Trophoblast cell (in vitro differentiated cells and primary cell): ENCODE data around the gene ZNF592.
A peak's percentile ranks its signal among the peaks of the same experiment; 100 is the strongest.

Experiments used
- DNase-seq, 2 donors: peaks; one replicate each; pipeline ENCODE4 v3.0.0-alpha.2; 2016
- H2AFZ ChIP-seq: 2 replicates; pipeline ENCODE4 v1.6.1; 2013; ENCODE audit warnings: low read length, moderate library complexity, mild to moderate bottlenecking; ENCODE audit not compliant: insufficient read depth, poor library complexity
- H2AK5ac ChIP-seq: 2 replicates; pipeline ENCODE4 v1.6.1; 2013; ENCODE audit warnings: mild to moderate bottlenecking, low read length
- H2BK120ac ChIP-seq: 2 replicates; pipeline ENCODE4 v1.6.1; 2013; ENCODE audit warnings: low read length, mild to moderate bottlenecking, moderate library complexity; ENCODE audit not compliant: insufficient read depth, poor library complexity
- H2BK12ac ChIP-seq: 2 replicates; pipeline ENCODE4 v1.6.1; 2013; ENCODE audit warnings: mild to moderate bottlenecking, low read length, moderate library complexity
- H2BK5ac ChIP-seq: 2 replicates; pipeline ENCODE4 v1.6.1; 2013; ENCODE audit warnings: low read length, low read depth, moderate library complexity, mild to moderate bottlenecking; ENCODE audit not compliant: poor library complexity
- H3K14ac ChIP-seq: 2 replicates; pipeline ENCODE4 v1.6.1; 2013; ENCODE audit warnings: mild to moderate bottlenecking, low read length
- H3K18ac ChIP-seq: 2 replicates; pipeline ENCODE4 v1.6.1; 2013; ENCODE audit warnings: mild to moderate bottlenecking, low read length
- H3K23ac ChIP-seq: 2 replicates; pipeline ENCODE4 v1.6.1; 2013; ENCODE audit warnings: low read length
- H3K27ac ChIP-seq: 2 replicates; pipeline ENCODE4 v1.5.1; 2013; ENCODE audit warnings: low read depth, mild to moderate bottlenecking, inconsistent platforms, low read length, moderate library complexity
- H3K27me3 ChIP-seq: 2 replicates; pipeline ENCODE4 v1.6.1; 2013; ENCODE audit warnings: inconsistent platforms, mild to moderate bottlenecking, low read length, moderate library complexity; ENCODE audit not compliant: insufficient read depth
- H3K36me3 ChIP-seq, 2 experiments: 1 replicate in 1 of 2; 2 replicates in 1 of 2; pipeline ENCODE4 v1.6.1; 2013; ENCODE audit warnings: low read length in 2 of 2, mild to moderate bottlenecking in 2 of 2, moderate library complexity in 1 of 2; ENCODE audit not compliant: insufficient read depth in 2 of 2, control insufficient read depth in 1 of 2
- H3K4ac ChIP-seq: 2 replicates; pipeline ENCODE4 v1.6.1; 2013; ENCODE audit warnings: low read depth, mild to moderate bottlenecking, low read length, moderate library complexity
- H3K4me1 ChIP-seq, 2 experiments: 1 replicate in 1 of 2; 2 replicates in 1 of 2; pipeline ENCODE4 v1.6.1; 2013; ENCODE audit warnings: low read length in 2 of 2, mild to moderate bottlenecking in 2 of 2, moderate library complexity in 1 of 2; ENCODE audit not compliant: insufficient read depth in 2 of 2, control insufficient read depth in 1 of 2
- H3K4me2 ChIP-seq: 2 replicates; pipeline ENCODE4 v1.6.1; 2013; ENCODE audit warnings: inconsistent platforms, mild to moderate bottlenecking, low read length, moderate library complexity
- H3K4me3 ChIP-seq: 2 replicates; pipeline ENCODE4 v1.5.1; 2013; ENCODE audit warnings: mild to moderate bottlenecking, low read depth, low read length, inconsistent platforms
- H3K79me1 ChIP-seq: one replicate; pipeline ENCODE4 v1.6.1; 2013; ENCODE audit warnings: low read length
- H3K79me2 ChIP-seq: 2 replicates; pipeline ENCODE4 v1.6.1; 2013; ENCODE audit warnings: low read length, mild to moderate bottlenecking; ENCODE audit not compliant: control insufficient read depth, insufficient read depth, poor library complexity
- H3K9ac ChIP-seq: 2 replicates; pipeline ENCODE4 v1.6.1; 2013; ENCODE audit warnings: mild to moderate bottlenecking, low read length
- H3K9me3 ChIP-seq: 2 replicates; pipeline ENCODE4 v1.6.1; 2013; ENCODE audit warnings: low read depth, mild to moderate bottlenecking, control low read depth, inconsistent platforms, low read length; ENCODE audit not compliant: insufficient read depth
- H4K12ac ChIP-seq: 2 replicates; pipeline ENCODE4 v1.6.1; 2013; ENCODE audit warnings: low read depth, mild to moderate bottlenecking, low read length, moderate library complexity
- H4K8ac ChIP-seq: 2 replicates; pipeline ENCODE4 v1.6.1; 2013; ENCODE audit warnings: low read depth, mild to moderate bottlenecking, low read length, moderate library complexity
- H4K91ac ChIP-seq: one replicate; pipeline ENCODE4 v1.6.1; 2013; ENCODE audit warnings: low read depth, mild to moderate bottlenecking, low read length, moderate library complexity
- WGBS: extraction: QIAGEN DNeasy Blood & Tissue Kit; methylation state at CpG from one replicate; pipeline ENCODE4 v1.1.7; 2013; ENCODE audit warnings: missing lambda C conversion rate; ENCODE audit not compliant: insufficient read length, insufficient coverage; ENCODE audit errors: extremely low coverage; 5-methylcytosine and 5-hydroxymethylcytosine counted together

The ZNF592 gene

DNA sequence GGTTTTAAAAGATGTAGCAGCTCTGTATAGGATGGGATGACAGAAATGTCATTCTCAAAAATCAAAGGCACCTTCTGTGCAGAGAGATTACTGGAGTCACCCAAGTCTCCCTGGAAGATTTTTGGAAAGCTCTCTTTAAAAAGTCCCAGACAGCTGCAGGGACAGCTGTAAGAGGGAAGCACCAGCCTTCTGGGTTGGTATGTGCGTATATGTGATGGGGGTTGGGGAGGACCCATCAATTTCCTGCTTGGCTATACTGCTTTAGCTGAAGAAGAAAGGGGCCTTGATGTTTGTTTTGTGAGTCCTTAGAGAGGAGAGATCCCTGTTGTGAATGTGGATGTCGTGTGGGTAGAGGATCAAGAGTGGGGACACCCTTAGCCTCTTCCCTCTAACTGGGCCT, 27.0 kb upstream of the ZNF592 start:
- no peak overlapping the region for H3K4me3 ChIP-seq
- DNase-seq = no peak
- H2BK120ac ChIP-seq = no peak overlapping the region
- H2AK5ac ChIP-seq = no peak overlapping the region
- H3K36me3 ChIP-seq = no peaks in the 10 kb centered on the region
- H3K23ac ChIP-seq = no peak overlapping the region
- no peak overlapping the region for H2BK5ac ChIP-seq
- H3K27ac ChIP-seq = no peak overlapping the region
- WGBS = no CpG with 5 or more reads among the region's 2 CpGs
- H3K79me1 ChIP-seq = peaks cover 6% of the 10 kb centered on the region
- H3K18ac ChIP-seq = no peak overlapping the region
- H4K12ac ChIP-seq = no peak overlapping the region
- no peak overlapping the region for H3K4ac ChIP-seq
- no peak overlapping the region for H4K91ac ChIP-seq
- no peak overlapping the region for H2BK12ac ChIP-seq
- peaks cover 0 to 3% of the 10 kb centered on the region in 2 experiments for H3K4me1 ChIP-seq
- no peak overlapping the region for H4K8ac ChIP-seq
- no peaks in the 10 kb centered on the region for H3K9me3 ChIP-seq
- H3K14ac ChIP-seq = no peak overlapping the region
- no peaks in the 10 kb centered on the region for H3K27me3 ChIP-seq
- no peak overlapping the region for H3K9ac ChIP-seq
- no peak overlapping the region for H3K4me2 ChIP-seq
- H2AFZ ChIP-seq = no peak overlapping the region
- peaks cover 5% of the 10 kb centered on the region for H3K79me2 ChIP-seq

GRCh38 chr15:84722628-84723027, 25.8 kb upstream of the ZNF592 start:
- no peak overlapping the region for H4K12ac ChIP-seq
- H3K23ac ChIP-seq = no peak overlapping the region
- no peak for DNase-seq
- peak overlapping the region; percentile 24 for H2BK12ac ChIP-seq
- H2AK5ac ChIP-seq = no peak overlapping the region
- no peak overlapping the region for H2BK120ac ChIP-seq
- no peak overlapping the region for H3K9ac ChIP-seq
- H3K4ac ChIP-seq = no peak overlapping the region
- H3K36me3 ChIP-seq = no peaks in the 10 kb centered on the region
- H2BK5ac ChIP-seq = no peak overlapping the region
- H3K14ac ChIP-seq = no peak overlapping the region
- H3K27me3 ChIP-seq = no peaks in the 10 kb centered on the region
- peaks cover 2% of the 10 kb centered on the region for H3K79me1 ChIP-seq
- H3K18ac ChIP-seq = no peak overlapping the region
- no peak overlapping the region for H4K8ac ChIP-seq
- no peak overlapping the region for H4K91ac ChIP-seq
- H3K79me2 ChIP-seq = no peaks in the 10 kb centered on the region
- H3K4me3 ChIP-seq = no peak overlapping the region
- WGBS = no CpG with 5 or more reads among the region's 2 CpGs
- no peak overlapping the region for H3K27ac ChIP-seq
- no peak overlapping the region for H2AFZ ChIP-seq
- peaks cover 0 to 3% of the 10 kb centered on the region in 2 experiments for H3K4me1 ChIP-seq
- no peaks in the 10 kb centered on the region for H3K9me3 ChIP-seq
- H3K4me2 ChIP-seq = no peak overlapping the region

DNA sequence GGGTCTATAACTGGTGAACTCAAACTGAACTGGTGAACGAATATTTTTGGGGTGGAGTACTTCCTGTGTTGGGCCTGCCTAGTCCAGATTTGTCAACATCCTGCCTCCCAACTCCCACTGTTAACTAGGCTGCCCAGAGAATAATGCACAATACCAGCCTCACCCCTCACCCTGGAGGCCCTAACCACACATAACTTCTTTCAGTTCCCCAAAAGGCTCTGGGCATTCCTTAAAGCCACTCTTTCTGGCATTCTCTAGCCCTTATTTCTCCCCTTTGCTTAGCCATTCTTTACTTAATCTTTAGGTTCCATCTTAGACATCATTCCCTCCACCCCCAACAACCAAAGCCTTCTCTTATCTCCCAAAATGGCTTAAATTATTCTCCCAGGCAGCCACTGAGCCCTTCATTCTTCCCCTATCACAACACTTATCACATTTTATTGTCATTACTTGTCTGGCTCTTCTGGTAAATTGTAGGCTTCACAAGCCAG, 23.3 kb upstream of the ZNF592 start:
- peaks cover 0 to 3% of the 10 kb centered on the region in 2 experiments for H3K4me1 ChIP-seq
- no peak overlapping the region for H4K12ac ChIP-seq
- no peaks in the 10 kb centered on the region for H3K79me2 ChIP-seq
- peak overlapping the region; percentile 66 for H2AFZ ChIP-seq
- no peaks in the 10 kb centered on the region for H3K27me3 ChIP-seq
- no peak overlapping the region for H3K4ac ChIP-seq
- no peak overlapping the region for H2BK5ac ChIP-seq
- peaks cover 2% of the 10 kb centered on the region for H3K79me1 ChIP-seq
- no peak overlapping the region for H3K14ac ChIP-seq
- H2AK5ac ChIP-seq = no peak overlapping the region
- H3K23ac ChIP-seq = no peak overlapping the region
- no CpG with 5 or more reads among the region's 1 CpG for WGBS
- no peak overlapping the region for H3K4me2 ChIP-seq
- H3K18ac ChIP-seq = no peak overlapping the region
- peak; percentile 82 to 91 for DNase-seq
- H3K4me3 ChIP-seq = no peak overlapping the region
- H4K91ac ChIP-seq = peak overlapping the region; percentile 28
- H4K8ac ChIP-seq = peak overlapping the region; percentile 52
- H3K36me3 ChIP-seq = no peaks in the 10 kb centered on the region
- H3K9me3 ChIP-seq = no peaks in the 10 kb centered on the region
- H2BK12ac ChIP-seq = peak overlapping the region; percentile 9
- peak overlapping the region; percentile 57 for H3K27ac ChIP-seq
- H3K9ac ChIP-seq = no peak overlapping the region
- H2BK120ac ChIP-seq = no peak overlapping the region

- no peak overlapping the region for H3K23ac ChIP-seq
- no peaks in the 10 kb centered on the region for H3K79me2 ChIP-seq
- H3K9me3 ChIP-seq = no peaks in the 10 kb centered on the region
- no CpG with 5 or more reads among the region's 6 CpGs for WGBS
- no peak overlapping the region for H2AFZ ChIP-seq
- H3K27me3 ChIP-seq = no peaks in the 10 kb centered on the region
- H3K18ac ChIP-seq = no peak overlapping the region
- H4K91ac ChIP-seq = no peak overlapping the region
- no peak overlapping the region for H3K9ac ChIP-seq
- peaks cover 0 to 3% of the 10 kb centered on the region in 2 experiments for H3K4me1 ChIP-seq
- no peak overlapping the region for H4K8ac ChIP-seq
- no peak overlapping the region for H3K4me3 ChIP-seq
- no peak overlapping the region for H2BK12ac ChIP-seq
- H3K36me3 ChIP-seq = no peaks in the 10 kb centered on the region
- no peak overlapping the region for H3K4ac ChIP-seq
- H4K12ac ChIP-seq = no peak overlapping the region
- H3K27ac ChIP-seq = no peak overlapping the region
- H3K79me1 ChIP-seq = peaks cover 2% of the 10 kb centered on the region
- H2AK5ac ChIP-seq = no peak overlapping the region
- DNase-seq = peak; percentile 75 to 81
- H3K14ac ChIP-seq = no peak overlapping the region
- H2BK5ac ChIP-seq = no peak overlapping the region
- no peak overlapping the region for H3K4me2 ChIP-seq
- no peak overlapping the region for H2BK120ac ChIP-seq
These were observed 21.0 kb upstream of the ZNF592 start for GRCh38 chr15:84727429-84727828.
